HepG2 (cell line): Measurements from ENCODE around the gene PRR36. TPM values are rescaled to one million over a fixed set of nuclear protein-coding genes. Genes with fewer than 3 reads are reported as not detected.
A peak's percentile ranks its signal among the peaks of the same experiment; 100 is the strongest.

ENCODE experiments used
- DRAP1 ChIP-seq: IDR thresholded peaks from 2 replicates; pipeline ENCODE4 v1.6.1; 2016; ENCODE audit warnings: missing genetic modification reagents, missing compliant biosample characterization
- ESRRA ChIP-seq: sonication (generic); formaldehyde crosslinking; IDR thresholded peaks from 2 replicates; pipeline ENCODE4 v1.5.1; 2020; ENCODE audit warnings: mild to moderate bottlenecking, low read depth, missing genetic modification reagents
- MYNN ChIP-seq: sonication (generic); formaldehyde crosslinking; IDR thresholded peaks from 2 replicates; pipeline ENCODE4 v1.4.0; 2020; ENCODE audit warnings: mild to moderate bottlenecking, low read depth, missing genetic modification reagents
- NFKB2 ChIP-seq: sonication (generic); formaldehyde crosslinking; IDR thresholded peaks from 2 replicates; pipeline ENCODE4 v1.4.0; 2020; ENCODE audit warnings: missing genetic modification reagents, borderline replicate concordance
- YY1 ChIP-seq: IDR thresholded peaks from 2 replicates; pipeline ENCODE4 v1.6.1; 2011; ENCODE audit warnings: low read length, low read depth, moderate library complexity, mild to moderate bottlenecking; ENCODE audit not compliant: insufficient read depth, insufficient replicate concordance
- ZNF18 ChIP-seq: sonication (generic); formaldehyde crosslinking; IDR thresholded peaks from 2 replicates; pipeline ENCODE4 v1.8.0; 2022; ENCODE audit warnings: mild to moderate bottlenecking, missing genetic modification reagents; ENCODE audit not compliant: insufficient replicate concordance
- ZNF451 ChIP-seq: sonication (generic); formaldehyde crosslinking; IDR thresholded peaks from 2 replicates; pipeline ENCODE4 v1.5.0; 2020; ENCODE audit warnings: mild to moderate bottlenecking, missing genetic modification reagents
- ZNF770 ChIP-seq: sonication (generic); formaldehyde crosslinking; IDR thresholded peaks from 2 replicates; pipeline ENCODE4 v1.5.0; 2020; ENCODE audit warnings: mild to moderate bottlenecking, missing genetic modification reagents
- ZNF788 ChIP-seq: sonication (generic); formaldehyde crosslinking; IDR thresholded peaks from 2 replicates; pipeline ENCODE4 v1.5.0; 2020; ENCODE audit warnings: mild to moderate bottlenecking, missing genetic modification reagents, borderline replicate concordance
- ZNF891 ChIP-seq: sonication (generic); formaldehyde crosslinking; IDR thresholded peaks from 2 replicates; pipeline ENCODE4 v1.5.0; 2020; ENCODE audit warnings: mild to moderate bottlenecking, missing genetic modification reagents
- polyA plus RNA-seq, 8 experiments: library from polyadenylated mRNA; depleted of rRNA in 3 of 8; stranded (reverse) in 7 of 8; unstranded in 1 of 8; fragments of >200 nt; fragmentation: Illumina TruSeq in 4 of 8; extraction: Trizol in 4 of 8; gene quantifications; 2 replicates each; pipeline versions ENCODE4 v1.2.1 to v1.2.3, GENCODE V29; 2011 to 2016; ENCODE audit warnings: low read depth in 4 of 8, missing spikeins in 1 of 8, mixed read lengths in 1 of 8; ENCODE audit not compliant: insufficient read depth in 1 of 8
- total RNA-seq, 5 experiments: library from RNA; depleted of rRNA; stranded (reverse); fragments of >200 nt; fragmentation: Illumina TruSeq; extraction: Trizol; gene quantifications; 2 replicates each; pipeline ENCODE4 v1.2.3, GENCODE V29; 2016; ENCODE audit warnings: low read depth in 1 of 5
- TF ChIP-seq, protein P1 (sequence below): sonication (generic); formaldehyde crosslinking; IDR thresholded peaks from 2 replicates; pipeline ENCODE4 v1.5.0; 2020; ENCODE audit warnings: missing genetic modification reagents
- TF ChIP-seq, protein P2 (sequence below), 2 experiments: fragments of 450-650 bp in 1 of 2; sonication (generic) in 1 of 2; formaldehyde crosslinking in 1 of 2; IDR thresholded peaks; 2 replicates each; pipeline versions ENCODE4 v1.6.1 to v1.8.0; 2016 to 2022; ENCODE audit warnings: antibody characterized with exemption in 1 of 2, mild to moderate bottlenecking in 1 of 2, missing genetic modification reagents in 1 of 2

Gene PRR36
- total and polyA plus RNA-seq, 2 of the 13 experiments (the other 11 are each of a cell fraction or from before 2014, with no cell fraction given) = 0.07 to 0.17 TPM

GRCh38 chr19:7868671-7869452, 5.3 kb downstream of the PRR36 start (continued):
- TF ChIP-seq ZNF770 (CRISPR knock-in tag) (peak; percentile 69), ESRRA (CRISPR knock-in tag) (0 out of 2 replicates have a peak, but pooled peaks have one; percentile 14), ZNF451 (no peak), NFKB2 (CRISPR knock-in tag) (no peak; the same call in 1 of the 2 replicates), ZNF18 (peak; percentile 80), MYNN (CRISPR knock-in tag) (no peak), YY1 (peak; percentile 62), DRAP1 (CRISPR knock-in tag) (peak; percentile 70; the same call in 1 of the 2 replicates), ZNF891 (CRISPR knock-in tag) (peak; percentile 28; the same call in 1 of the 2 replicates), ZNF788 (peak; percentile 33; the same call in 1 of the 2 replicates)
- TF ChIP-seq, protein P1, sequence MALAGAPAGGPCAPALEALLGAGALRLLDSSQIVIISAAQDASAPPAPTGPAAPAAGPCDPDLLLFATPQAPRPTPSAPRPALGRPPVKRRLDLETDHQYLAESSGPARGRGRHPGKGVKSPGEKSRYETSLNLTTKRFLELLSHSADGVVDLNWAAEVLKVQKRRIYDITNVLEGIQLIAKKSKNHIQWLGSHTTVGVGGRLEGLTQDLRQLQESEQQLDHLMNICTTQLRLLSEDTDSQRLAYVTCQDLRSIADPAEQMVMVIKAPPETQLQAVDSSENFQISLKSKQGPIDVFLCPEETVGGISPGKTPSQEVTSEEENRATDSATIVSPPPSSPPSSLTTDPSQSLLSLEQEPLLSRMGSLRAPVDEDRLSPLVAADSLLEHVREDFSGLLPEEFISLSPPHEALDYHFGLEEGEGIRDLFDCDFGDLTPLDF (CRISPR knock-in tag) = 0 out of 2 replicates have a peak, but pooled peaks have one; percentile 32
- TF ChIP-seq, protein P2, sequence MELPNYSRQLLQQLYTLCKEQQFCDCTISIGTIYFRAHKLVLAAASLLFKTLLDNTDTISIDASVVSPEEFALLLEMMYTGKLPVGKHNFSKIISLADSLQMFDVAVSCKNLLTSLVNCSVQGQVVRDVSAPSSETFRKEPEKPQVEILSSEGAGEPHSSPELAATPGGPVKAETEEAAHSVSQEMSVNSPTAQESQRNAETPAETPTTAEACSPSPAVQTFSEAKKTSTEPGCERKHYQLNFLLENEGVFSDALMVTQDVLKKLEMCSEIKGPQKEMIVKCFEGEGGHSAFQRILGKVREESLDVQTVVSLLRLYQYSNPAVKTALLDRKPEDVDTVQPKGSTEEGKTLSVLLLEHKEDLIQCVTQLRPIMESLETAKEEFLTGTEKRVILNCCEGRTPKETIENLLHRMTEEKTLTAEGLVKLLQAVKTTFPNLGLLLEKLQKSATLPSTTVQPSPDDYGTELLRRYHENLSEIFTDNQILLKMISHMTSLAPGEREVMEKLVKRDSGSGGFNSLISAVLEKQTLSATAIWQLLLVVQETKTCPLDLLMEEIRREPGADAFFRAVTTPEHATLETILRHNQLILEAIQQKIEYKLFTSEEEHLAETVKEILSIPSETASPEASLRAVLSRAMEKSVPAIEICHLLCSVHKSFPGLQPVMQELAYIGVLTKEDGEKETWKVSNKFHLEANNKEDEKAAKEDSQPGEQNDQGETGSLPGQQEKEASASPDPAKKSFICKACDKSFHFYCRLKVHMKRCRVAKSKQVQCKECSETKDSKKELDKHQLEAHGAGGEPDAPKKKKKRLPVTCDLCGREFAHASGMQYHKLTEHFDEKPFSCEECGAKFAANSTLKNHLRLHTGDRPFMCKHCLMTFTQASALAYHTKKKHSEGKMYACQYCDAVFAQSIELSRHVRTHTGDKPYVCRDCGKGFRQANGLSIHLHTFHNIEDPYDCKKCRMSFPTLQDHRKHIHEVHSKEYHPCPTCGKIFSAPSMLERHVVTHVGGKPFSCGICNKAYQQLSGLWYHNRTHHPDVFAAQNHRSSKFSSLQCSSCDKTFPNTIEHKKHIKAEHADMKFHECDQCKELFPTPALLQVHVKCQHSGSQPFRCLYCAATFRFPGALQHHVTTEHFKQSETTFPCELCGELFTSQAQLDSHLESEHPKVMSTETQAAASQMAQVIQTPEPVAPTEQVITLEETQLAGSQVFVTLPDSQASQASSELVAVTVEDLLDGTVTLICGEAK (IDR thresholded peaks at IDR 0.05) = no peak
- TF ChIP-seq, protein P2 (CRISPR knock-in tag; IDR thresholded peaks at IDR 0.05) = peak; percentile 17; the same call in 1 of the 2 replicates
